Neural cell (in vitro differentiated cells): ENCODE data around the gene SLC16A2.

Experiments used
- TAF1 ChIP-seq: IDR thresholded peaks from 2 replicates; pipeline ENCODE4 v1.6.1; 2012; ENCODE audit warnings: low read depth
- TF ChIP-seq, protein P1 (sequence below): fragments of 450-650 bp; IDR thresholded peaks from 2 replicates; pipeline ENCODE4 v1.5.1; 2014; ENCODE audit warnings: antibody characterized with exemption, mild to moderate bottlenecking, moderate library complexity; ENCODE audit not compliant: poor library complexity, severe bottlenecking

DNA sequence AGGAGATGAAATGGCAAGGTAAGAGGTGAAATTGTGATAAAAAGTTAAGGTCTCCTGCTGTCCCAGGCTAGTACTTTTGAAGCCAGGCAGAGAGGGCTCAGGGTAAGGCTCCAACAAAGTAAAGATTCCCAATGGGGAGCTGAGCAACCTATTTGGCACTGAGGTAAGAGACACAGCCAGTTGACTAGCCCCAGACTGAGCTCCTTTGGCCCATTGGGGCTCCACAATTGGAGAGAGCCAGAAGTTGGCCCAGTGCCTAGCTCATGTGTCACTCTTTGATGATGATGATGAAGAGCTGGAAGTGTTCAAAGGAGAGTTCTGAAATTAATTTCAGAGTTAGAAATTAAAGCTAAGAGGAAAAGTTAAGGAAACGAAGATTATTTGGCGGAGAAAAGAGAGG is 98.6 kb downstream of the SLC16A2 start:
- TF ChIP-seq, protein P1, sequence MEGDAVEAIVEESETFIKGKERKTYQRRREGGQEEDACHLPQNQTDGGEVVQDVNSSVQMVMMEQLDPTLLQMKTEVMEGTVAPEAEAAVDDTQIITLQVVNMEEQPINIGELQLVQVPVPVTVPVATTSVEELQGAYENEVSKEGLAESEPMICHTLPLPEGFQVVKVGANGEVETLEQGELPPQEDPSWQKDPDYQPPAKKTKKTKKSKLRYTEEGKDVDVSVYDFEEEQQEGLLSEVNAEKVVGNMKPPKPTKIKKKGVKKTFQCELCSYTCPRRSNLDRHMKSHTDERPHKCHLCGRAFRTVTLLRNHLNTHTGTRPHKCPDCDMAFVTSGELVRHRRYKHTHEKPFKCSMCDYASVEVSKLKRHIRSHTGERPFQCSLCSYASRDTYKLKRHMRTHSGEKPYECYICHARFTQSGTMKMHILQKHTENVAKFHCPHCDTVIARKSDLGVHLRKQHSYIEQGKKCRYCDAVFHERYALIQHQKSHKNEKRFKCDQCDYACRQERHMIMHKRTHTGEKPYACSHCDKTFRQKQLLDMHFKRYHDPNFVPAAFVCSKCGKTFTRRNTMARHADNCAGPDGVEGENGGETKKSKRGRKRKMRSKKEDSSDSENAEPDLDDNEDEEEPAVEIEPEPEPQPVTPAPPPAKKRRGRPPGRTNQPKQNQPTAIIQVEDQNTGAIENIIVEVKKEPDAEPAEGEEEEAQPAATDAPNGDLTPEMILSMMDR: no peak
- no peak for TF ChIP-seq TAF1
